HG03097 (cell line): ENCODE data around the gene GPR61.

Experiments used
- ATAC-seq: cut with Tn5 transposase; IDR thresholded peaks from one replicate; pipeline ENCODE4 v1.9.1; 2021; ENCODE audit not compliant: unreplicated experiment, low FRiP score

GPR61 gene

DNA sequence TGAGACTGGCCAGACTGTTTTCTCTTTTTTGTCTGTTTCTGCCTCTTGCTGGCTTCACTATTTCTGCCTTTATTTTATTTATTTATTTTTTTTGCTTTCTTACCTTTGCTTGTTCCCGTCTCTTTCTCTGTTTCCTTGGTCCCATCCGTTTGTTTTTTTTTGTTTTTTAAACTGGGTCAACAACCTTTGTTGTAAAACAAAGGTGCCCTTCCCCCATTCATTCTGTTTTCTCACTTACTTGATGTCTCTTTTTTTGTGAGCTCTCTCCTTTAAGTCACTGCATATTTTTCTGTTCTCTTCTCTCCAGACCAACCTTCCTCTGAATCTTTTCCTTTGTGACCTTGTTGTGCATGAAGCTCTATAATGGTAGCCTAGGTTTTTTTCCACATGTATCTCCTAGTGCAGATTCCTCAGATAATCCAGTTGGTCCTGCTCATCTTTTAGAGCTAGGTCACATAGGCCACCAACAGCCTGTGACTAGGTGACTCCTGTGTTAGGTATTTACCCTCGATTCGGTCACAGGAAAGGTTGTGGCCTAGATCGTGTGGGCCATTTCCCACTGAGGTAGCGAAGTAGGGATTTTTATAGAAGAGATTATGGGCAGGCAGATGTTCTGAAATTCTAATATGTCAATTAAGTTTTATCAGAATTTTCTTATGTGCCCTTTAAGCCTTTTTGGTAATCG, 24.7 kb downstream of the GPR61 start:
- no peak for ATAC-seq

DNA sequence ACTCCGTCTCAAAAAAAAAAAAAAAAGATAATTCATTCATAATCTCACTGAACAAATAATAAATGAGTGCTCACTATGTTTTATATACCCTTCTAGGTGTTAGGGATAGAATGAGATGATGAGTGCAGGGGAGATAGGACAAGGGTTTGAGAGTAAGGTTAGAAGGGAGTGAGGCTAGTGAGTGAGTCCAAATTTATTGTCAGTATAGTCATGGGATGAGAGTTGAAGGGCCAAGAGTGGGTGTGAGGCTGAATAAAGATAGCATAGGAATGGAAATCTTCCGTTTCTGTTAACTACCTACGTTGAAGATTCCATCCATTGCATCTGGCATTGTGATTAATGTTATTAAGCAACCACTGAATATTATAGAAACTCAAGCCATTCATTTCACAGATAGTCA, 25.6 kb downstream of the GPR61 start:
- no peak for ATAC-seq

DNA sequence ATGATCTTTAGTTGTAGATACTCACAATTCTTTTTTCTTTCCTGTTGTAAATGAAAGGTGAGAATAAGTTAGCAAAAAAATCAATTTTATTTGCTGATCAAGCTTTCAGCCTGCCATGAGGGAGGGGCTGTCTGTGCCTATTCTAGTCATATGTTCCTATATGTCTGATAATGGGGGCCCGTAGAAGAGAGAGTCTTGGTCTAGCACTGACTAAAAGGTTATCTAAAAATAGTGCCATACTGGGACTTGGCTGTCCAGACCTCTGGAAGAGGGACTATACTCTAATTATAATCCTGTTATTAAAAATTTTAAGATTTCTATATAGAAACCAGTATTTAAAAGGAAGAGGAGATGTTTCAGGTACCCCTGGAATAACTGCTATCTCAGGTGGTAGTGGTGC, 27.3 kb downstream of the GPR61 start:
- ATAC-seq, result no peak

DNA sequence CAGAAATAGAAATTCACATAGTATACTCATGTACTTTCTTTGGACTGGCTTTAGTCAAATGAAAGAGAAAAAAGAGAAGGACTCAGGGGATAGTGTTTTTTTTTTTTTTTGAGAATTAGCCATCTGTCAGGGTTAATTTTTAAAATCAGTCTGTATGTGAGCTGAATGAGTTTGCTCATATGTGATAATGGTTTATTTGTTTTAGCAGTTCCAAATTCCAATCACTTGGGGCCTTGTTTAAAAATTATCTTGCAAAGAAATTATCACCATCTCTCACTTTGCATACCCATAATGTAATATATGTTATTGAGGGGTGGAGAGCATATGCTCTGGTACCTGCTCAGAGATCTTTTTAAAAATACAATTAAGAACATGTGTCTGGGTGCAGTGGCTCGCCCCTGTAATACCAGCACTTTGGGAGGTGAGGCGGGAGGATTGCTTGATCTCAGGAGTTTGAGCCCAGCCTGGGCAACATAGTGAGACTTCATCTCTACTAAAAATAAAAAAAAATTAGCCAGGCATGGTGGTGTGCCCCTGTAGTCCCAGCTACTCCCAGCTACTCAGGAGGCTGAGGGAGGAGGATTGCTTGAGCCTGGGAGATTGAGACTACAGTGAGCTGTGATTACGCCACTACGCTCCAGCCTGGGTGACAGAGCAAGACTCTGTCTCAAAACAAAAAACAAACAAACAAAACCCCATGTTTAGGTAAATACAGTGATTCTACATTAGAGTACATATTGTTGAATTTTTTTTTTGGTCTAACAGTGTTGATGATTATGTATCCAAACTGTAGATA, 28.4 kb downstream of the GPR61 start:
- ATAC-seq, result no peak

DNA sequence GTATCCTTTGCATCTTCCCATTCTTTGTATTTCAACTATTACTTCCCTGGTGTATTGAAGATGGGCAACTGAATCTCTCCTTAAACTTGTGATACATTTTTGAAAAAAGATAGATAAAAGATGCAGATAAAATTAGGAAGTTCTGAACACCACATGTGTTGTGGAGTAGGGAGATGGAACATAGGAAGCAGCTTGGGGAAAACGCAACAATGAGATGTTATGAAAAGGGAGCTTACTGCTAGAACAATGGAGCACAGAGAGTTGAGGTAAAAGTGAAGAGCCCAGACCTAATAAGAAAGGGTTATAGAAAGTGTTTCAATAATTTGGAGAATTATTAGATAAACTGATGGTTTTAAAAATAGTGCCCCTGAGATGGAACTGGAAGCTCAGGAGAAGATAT, 29.7 kb downstream of the GPR61 start:
- ATAC-seq, result no peak

- no peak for ATAC-seq
These were observed 30.7 kb downstream of the GPR61 start for GRCh38 chr1:109570414-109570813.

- no peak for ATAC-seq
These were observed 34.1 kb downstream of the GPR61 start for GRCh38 chr1:109573785-109574184.

- no peak for ATAC-seq
These were observed 39.3 kb downstream of the GPR61 start for GRCh38 chr1:109578947-109579443.

GRCh38 chr1:109579491-109579890, 39.8 kb downstream of the GPR61 start:
- no peak for ATAC-seq

DNA sequence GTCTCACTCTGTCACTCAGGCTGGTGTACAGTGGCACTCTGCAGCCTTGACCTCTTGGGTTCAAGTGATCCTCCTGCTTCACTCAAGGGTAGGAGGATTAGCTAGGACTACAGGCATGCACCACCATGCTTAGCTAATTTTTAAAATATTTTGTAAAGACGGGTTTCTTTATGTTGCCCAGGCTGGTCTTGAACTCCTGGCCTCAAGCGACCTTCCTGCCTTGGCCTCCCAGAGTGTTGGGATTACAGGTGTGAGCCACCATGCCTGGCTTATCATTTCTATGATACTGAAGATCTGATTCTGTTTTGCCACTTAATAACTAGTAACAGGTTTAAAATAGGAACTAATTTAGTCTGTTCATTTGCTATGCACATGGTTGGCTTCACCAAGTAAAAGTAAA, 42.3 kb downstream of the GPR61 start:
- ATAC-seq, result no peak

DNA sequence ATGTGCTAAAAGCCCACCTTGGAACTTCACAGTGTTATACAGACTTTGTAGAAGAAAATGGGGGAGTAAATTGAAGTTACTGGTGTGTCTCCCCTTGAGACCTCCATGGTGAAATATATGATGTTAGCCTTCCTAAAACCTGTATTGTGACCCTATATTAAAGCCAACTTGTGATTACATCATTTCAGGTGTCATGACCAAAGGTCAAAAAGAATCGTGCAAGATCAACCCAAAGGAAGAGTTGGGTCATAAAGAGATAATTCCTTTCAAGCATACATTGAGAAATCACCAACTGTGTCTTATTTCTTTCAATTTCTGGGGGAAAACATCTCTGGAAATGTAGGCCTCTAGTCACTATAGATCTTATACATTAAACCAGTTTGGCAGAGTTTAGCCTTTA, 45.1 kb downstream of the GPR61 start:
- ATAC-seq, result no peak

GRCh38 chr1:109586055-109586454, 46.4 kb downstream of the GPR61 start:
- no peak for ATAC-seq

- ATAC-seq, result no peak
These were observed 49.5 kb downstream of the GPR61 start for GRCh38 chr1:109589177-109589576.

DNA sequence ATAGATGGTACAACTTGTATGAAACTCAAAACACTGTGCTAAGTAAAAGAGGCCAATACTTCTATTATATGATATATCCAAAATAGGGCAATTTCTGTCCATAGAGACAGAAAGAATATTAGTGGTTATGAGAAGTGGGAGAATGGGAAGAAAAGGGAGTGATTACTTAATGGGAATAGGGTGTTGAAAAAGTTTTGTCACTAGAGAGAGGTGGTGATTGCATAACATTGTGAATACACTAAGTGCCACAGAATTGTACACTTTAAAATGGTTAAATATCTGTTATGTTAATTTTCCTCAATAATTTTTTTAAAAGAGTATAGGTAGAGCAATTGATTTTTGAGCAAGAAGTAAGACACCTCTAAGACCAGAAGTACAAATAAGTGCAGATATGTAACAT, 50.0 kb downstream of the GPR61 start:
- ATAC-seq, result no peak

DNA sequence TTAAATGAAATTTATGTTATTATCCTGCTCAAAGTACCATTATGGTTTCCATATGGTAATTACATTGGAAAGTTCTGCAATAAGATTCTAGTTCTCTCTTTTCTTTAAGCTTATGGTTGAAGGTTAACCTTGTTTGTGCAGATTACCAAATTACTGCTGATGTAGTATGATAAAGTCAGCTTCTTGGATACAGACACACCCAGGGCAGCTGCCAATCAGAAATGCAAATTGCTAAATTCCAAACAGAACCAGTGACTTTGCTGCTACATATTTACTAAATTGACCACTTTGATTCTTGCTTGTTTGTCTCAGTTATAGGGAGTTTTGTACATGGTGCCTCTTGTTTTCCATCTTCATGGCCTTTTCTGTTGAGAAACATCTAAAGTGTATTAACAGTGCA, 53.2 kb downstream of the GPR61 start:
- ATAC-seq, result no peak

DNA sequence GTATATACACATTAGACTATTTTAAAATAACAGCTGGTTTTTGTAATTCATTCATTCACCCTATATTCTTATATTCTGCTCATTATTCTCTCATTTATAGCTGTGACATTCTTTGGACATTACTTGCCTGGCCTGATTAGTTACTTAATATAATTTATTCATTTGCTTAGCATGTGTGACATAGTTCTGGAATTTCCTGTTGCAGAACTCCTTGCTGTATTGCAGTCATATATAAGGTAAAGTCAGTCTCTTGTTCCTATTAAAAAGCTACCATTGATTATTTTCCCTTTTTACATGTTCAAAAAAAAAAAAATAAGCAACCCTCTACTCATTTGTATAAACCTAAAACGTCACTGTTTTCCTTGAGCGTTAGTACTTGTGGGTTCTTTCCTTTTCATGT, 55.9 kb downstream of the GPR61 start:
- ATAC-seq, result no peak
